NCI-H2029 (cell line): ENCODE measurements around the gene NKX6-1.

Experiments
- DNase-seq: peaks from one replicate; lab custom pipeline; 2025; lab: John Stamatoyannopoulos, UW

NKX6-1 gene

DNA sequence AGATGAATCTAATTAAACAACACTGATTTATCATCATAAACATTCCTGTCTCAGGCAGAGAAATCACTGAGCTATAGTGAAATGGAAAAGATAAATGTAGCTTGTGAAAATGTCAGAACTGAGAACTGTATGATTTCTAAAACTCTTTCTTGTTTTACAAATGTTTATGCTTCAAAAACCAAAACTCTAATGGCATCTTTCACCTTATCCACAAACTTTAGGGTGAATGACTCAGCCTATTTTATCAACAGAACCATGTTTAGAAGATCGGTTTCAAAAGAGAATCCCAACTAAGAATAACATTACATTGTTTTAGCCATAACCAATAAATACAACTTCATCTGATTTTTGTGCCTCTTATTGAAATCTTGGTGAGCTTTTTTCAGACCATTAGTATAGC, 21.4 kb downstream of the NKX6-1 start:
- no peak for DNase-seq

- no peak for DNase-seq
Observed at GRCh38 chr4:84474107-84474506, 25.0 kb downstream of the NKX6-1 start.

GRCh38 chr4:84472154-84472553, 26.9 kb downstream of the NKX6-1 start:
- no peak for DNase-seq

- no peak for DNase-seq
Observed at GRCh38 chr4:84470204-84470785, 28.8 kb downstream of the NKX6-1 start.

GRCh38 chr4:84467601-84468000, 31.5 kb downstream of the NKX6-1 start:
- no peak for DNase-seq

DNA sequence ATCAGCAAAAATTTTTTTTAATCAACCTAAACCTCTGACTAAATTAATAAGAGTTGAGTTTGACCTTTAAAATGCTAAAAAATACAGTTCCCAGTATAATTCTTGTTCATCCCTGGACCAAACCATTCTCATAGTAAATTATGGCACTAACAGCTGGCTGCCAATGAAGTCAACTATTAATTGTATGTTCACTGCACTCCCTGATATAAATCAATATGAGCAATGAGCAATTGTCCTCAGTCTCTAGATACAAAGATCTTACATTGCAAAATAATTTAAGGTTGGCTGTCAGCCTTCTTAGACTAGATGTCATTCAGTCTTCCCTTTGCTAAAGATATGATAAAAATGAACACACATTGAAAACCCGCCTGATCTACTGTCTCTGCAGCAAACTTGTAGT, 39.3 kb downstream of the NKX6-1 start:
- no peak for DNase-seq

GRCh38 chr4:84456157-84456556, 42.9 kb downstream of the NKX6-1 start:
- no peak for DNase-seq

- no peak for DNase-seq
Observed at GRCh38 chr4:84455697-84456096, 43.4 kb downstream of the NKX6-1 start.

DNA sequence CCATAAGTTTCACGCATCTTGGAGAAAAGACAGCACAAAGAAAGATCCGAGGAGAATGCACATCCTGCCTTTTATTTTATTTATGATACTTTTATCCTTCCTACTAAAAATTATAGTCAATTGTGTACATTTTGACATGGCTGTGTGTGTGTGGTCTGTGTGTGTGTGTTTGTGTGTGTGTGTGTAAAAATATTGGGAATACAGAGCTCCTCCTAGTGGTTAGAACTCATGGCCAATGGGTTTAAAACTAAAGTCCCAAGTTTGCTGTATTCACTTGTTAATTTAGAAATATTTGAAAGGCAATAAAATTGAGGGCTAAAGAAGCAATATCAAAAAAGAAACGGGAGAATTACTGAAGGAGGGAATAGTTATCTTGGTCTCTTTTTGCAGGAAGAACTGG, 47.5 kb downstream of the NKX6-1 start:
- DNase-seq = no peak

DNA sequence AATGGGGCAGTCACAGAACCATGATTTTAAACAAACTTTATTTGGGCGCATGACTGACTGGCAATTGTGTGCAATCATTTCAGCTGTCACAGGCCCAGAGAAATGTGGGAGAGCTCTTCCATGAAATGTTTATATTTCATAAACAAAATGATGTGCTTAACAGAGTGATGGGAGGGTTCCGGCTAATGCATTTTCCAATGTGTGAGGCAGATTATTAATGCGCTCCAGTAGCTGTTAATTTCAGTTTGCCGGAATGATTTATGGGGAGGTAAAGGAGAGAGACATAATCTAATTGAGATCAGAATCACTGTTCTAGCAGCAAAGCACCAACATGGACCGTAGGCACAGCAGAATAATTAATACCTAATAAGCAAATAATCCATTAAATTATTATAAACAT, 55.6 kb downstream of the NKX6-1 start:
- no peak for DNase-seq

DNA sequence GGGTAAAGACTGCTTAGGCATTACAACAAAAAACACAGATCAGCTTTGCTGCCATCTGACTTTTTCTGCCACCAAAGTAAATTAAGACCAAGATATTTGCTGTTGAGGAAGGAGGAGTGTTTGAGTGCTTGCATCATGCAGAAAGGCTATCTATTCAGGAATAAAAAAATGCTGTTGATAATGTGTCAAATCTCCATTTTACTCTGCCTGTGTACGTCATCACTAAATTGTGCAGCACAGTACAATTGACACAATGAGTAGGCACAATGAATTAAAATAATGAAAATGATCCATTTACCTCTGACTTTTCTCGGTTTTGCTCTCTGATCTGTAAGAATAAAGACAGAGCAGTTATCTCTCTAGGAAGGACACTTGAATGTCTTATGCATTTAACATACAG, 56.3 kb downstream of the NKX6-1 start:
- DNase-seq = no peak
